ENCODE results near the gene PKHD1.
"Not testable (repeated sequence)": the region's sequence is repeated elsewhere in the genome, so short reads cannot be mapped to it uniquely, and the experiment has no call there.

PKHD1 gene

GRCh38 chr6:51918347-51918746 is 169.1 kb downstream of the PKHD1 start:
- DNase-seq = not testable (repeated sequence)

- DNase-seq = no peak
These were observed 172.3 kb downstream of the PKHD1 start for GRCh38 chr6:51915098-51915497.

GRCh38 chr6:51913265-51913664 is 174.1 kb downstream of the PKHD1 start:
- no peak for DNase-seq

GRCh38 chr6:51910851-51911250 is 176.6 kb downstream of the PKHD1 start:
- DNase-seq = no peak

- DNase-seq = no peak
These were observed 179.2 kb downstream of the PKHD1 start for GRCh38 chr6:51908243-51908642.

- DNase-seq = no peak
These were observed 185.3 kb downstream of the PKHD1 start for GRCh38 chr6:51901766-51902764.

- DNase-seq = no peak
These were observed 194.0 kb downstream of the PKHD1 start for GRCh38 chr6:51893366-51893765.

GRCh38 chr6:51892750-51893149 is 194.7 kb downstream of the PKHD1 start:
- DNase-seq = no peak

- no peak for DNase-seq
These were observed 195.1 kb downstream of the PKHD1 start for GRCh38 chr6:51892339-51892738.

- DNase-seq = no peak
These were observed 195.6 kb downstream of the PKHD1 start for GRCh38 chr6:51891784-51892183.

- DNase-seq = no peak
These were observed 199.6 kb downstream of the PKHD1 start for GRCh38 chr6:51887859-51888258.

GRCh38 chr6:51885957-51886356 is 201.5 kb downstream of the PKHD1 start:
- no peak for DNase-seq

- no peak for DNase-seq
These were observed 218.6 kb downstream of the PKHD1 start for GRCh38 chr6:51868591-51869355.

GRCh38 chr6:51866867-51867266 is 220.5 kb downstream of the PKHD1 start:
- no peak for DNase-seq

- DNase-seq = no peak
These were observed 221.4 kb downstream of the PKHD1 start for GRCh38 chr6:51865996-51866395.

GRCh38 chr6:51865176-51865575 is 222.2 kb downstream of the PKHD1 start:
- no peak for DNase-seq

- DNase-seq = no peak
These were observed 230.3 kb downstream of the PKHD1 start for GRCh38 chr6:51857134-51857533.

GRCh38 chr6:51856508-51856907 is 230.9 kb downstream of the PKHD1 start:
- no peak for DNase-seq

GRCh38 chr6:51855310-51856082 is 231.9 kb downstream of the PKHD1 start:
- DNase-seq = peak; percentile 50

- no peak for DNase-seq
These were observed 232.5 kb downstream of the PKHD1 start for GRCh38 chr6:51854876-51855275.

- DNase-seq = no peak
These were observed 233.1 kb downstream of the PKHD1 start for GRCh38 chr6:51854347-51854746.

- DNase-seq = not testable (repeated sequence)
These were observed 234.3 kb downstream of the PKHD1 start for GRCh38 chr6:51853109-51853508.

GRCh38 chr6:51846531-51846930 is 240.9 kb downstream of the PKHD1 start:
- DNase-seq = no peak
